Loucy (cell line): ENCODE measurements around the gene NCOA6.

ENCODE experiments used
- CTCF ChIP-seq: fragments of 200-600 bp; sonication (generic); conservative IDR thresholded peaks from 2 replicates; pipeline ENCODE4 v1.5.1; 2014; ENCODE audit warnings: mild to moderate bottlenecking, antibody characterized with exemption, low read length
- EZH2phosphoT487 ChIP-seq: fragments of 200-600 bp; IDR thresholded peaks from 2 replicates; pipeline ENCODE4 v1.6.1; 2018; ENCODE audit warnings: antibody characterized with exemption, mild to moderate bottlenecking, moderate library complexity, borderline replicate concordance

- no peak for TF ChIP-seq CTCF
- no peak for TF ChIP-seq EZH2phosphoT487
These were observed 53.0 kb downstream of the NCOA6 start for GRCh38 chr20:34772437-34772836.
